Liver (tissue), 9 donors: ENCODE measurements around the gene TPSD1. TPM values are rescaled to one million over a fixed set of nuclear protein-coding genes. Genes with fewer than 3 reads are reported as not detected.
"Not testable (repeated sequence)": the region's sequence is repeated elsewhere in the genome, so short reads cannot be mapped to it uniquely, and the experiment has no call there.

ENCODE experiments used
- DNase-seq: peaks from one replicate; pipeline ENCODE4 v3.0.0-alpha.2; 2017; ENCODE audit warnings: low spot score
- H3K27ac ChIP-seq, 2 donors: one replicate each; pipeline ENCODE4 v1.7.0; 2013; ENCODE audit warnings: inconsistent platforms in 2 of 2, low read length in 2 of 2, control low read depth in 1 of 2, low read depth in 1 of 2, mild to moderate bottlenecking in 1 of 2
- H3K27me3 ChIP-seq, 4 donors: one replicate each; pipeline versions ENCODE4 v1.6.1 to v1.7.0; 2013; ENCODE audit warnings: low read length in 3 of 4, inconsistent platforms in 1 of 4, mild to moderate bottlenecking in 1 of 4, moderate library complexity in 1 of 4; ENCODE audit not compliant: control insufficient read depth in 4 of 4, insufficient read depth in 4 of 4
- H3K36me3 ChIP-seq, 4 donors: one replicate each; pipeline versions ENCODE4 v1.6.1 to v1.7.0; 2013; ENCODE audit warnings: low read length in 3 of 4, mild to moderate bottlenecking in 3 of 4, low read depth in 1 of 4, moderate library complexity in 1 of 4; ENCODE audit not compliant: control insufficient read depth in 4 of 4, insufficient read depth in 3 of 4
- H3K4me1 ChIP-seq, 4 donors: one replicate each; pipeline versions ENCODE4 v1.6.1 to v1.7.0; 2013; ENCODE audit warnings: low read length in 3 of 4, mild to moderate bottlenecking in 3 of 4, moderate library complexity in 1 of 4; ENCODE audit not compliant: control insufficient read depth in 4 of 4, insufficient read depth in 4 of 4
- H3K4me3 ChIP-seq, 3 donors: one replicate each; pipeline versions ENCODE4 v1.6.1 to v1.7.0; 2013; ENCODE audit warnings: low read length in 3 of 3, control low read depth in 1 of 3, low read depth in 1 of 3, mild to moderate bottlenecking in 1 of 3
- H3K9ac ChIP-seq, 2 donors: one replicate each; pipeline ENCODE4 v1.7.0; 2013; ENCODE audit warnings: low read length in 2 of 2, mild to moderate bottlenecking in 2 of 2, moderate library complexity in 2 of 2, control low read depth in 1 of 2, low read depth in 1 of 2
- H3K9me3 ChIP-seq, 4 donors: one replicate each; pipeline versions ENCODE4 v1.6.1 to v1.7.0; 2013; ENCODE audit warnings: low read length in 3 of 4; ENCODE audit not compliant: control insufficient read depth in 4 of 4
- ATF3 ChIP-seq: IDR thresholded peaks from 2 replicates; pipeline ENCODE4 v1.6.1; 2016; ENCODE audit warnings: antibody characterized with exemption
- CTCF ChIP-seq: fragments of 150-350 bp; IDR thresholded peaks from 2 replicates; pipeline ENCODE4 v1.5.1; 2017; ENCODE audit warnings: improper control_type of control experiment, low read depth, low read length; ENCODE audit not compliant: missing input control
- EGR1 ChIP-seq, 2 donors: IDR thresholded peaks; 2 replicates each; pipeline ENCODE4 v1.6.1; 2016 to 2018; ENCODE audit warnings: antibody characterized with exemption in 2 of 2, low read depth in 2 of 2
- FOXA1 ChIP-seq: IDR thresholded peaks from 2 replicates; pipeline ENCODE4 v1.6.1; 2016; ENCODE audit warnings: antibody characterized with exemption
- FOXA2 ChIP-seq: IDR thresholded peaks from 2 replicates; pipeline ENCODE4 v1.6.1; 2016; ENCODE audit warnings: antibody characterized with exemption
- GABPA ChIP-seq, 2 donors: IDR thresholded peaks in 1 of 2; conservative IDR thresholded peaks in 1 of 2; 2 replicates each; pipeline ENCODE4 v1.6.1; 2016; ENCODE audit warnings: antibody characterized with exemption in 2 of 2, mild to moderate bottlenecking in 1 of 2, moderate library complexity in 1 of 2
- HNF4A ChIP-seq, 2 donors: conservative IDR thresholded peaks; 2 replicates each; pipeline ENCODE4 v1.6.1; 2016; ENCODE audit warnings: antibody characterized with exemption in 2 of 2, mild to moderate bottlenecking in 2 of 2
- HNF4G ChIP-seq: IDR thresholded peaks from 2 replicates; pipeline ENCODE4 v1.6.1; 2016; ENCODE audit warnings: antibody characterized with exemption
- JUND ChIP-seq, 2 donors: IDR thresholded peaks; 2 replicates each; pipeline ENCODE4 v1.6.1; 2016; ENCODE audit warnings: antibody characterized with exemption in 2 of 2
- MAX ChIP-seq: IDR thresholded peaks from 2 replicates; pipeline ENCODE4 v1.6.1; 2016; ENCODE audit warnings: antibody characterized with exemption
- NR2F2 ChIP-seq: IDR thresholded peaks from 2 replicates; pipeline ENCODE4 v1.6.1; 2016; ENCODE audit warnings: antibody characterized with exemption
- RAD21 ChIP-seq, 2 donors: IDR thresholded peaks; 2 replicates each; pipeline ENCODE4 v1.6.1; 2016; ENCODE audit warnings: antibody characterized with exemption in 2 of 2, mild to moderate bottlenecking in 2 of 2
- REST ChIP-seq: IDR thresholded peaks from 2 replicates; pipeline ENCODE4 v1.6.1; 2016; ENCODE audit warnings: antibody characterized with exemption, mild to moderate bottlenecking
- RXRA ChIP-seq, 2 donors: IDR thresholded peaks; 2 replicates each; pipeline ENCODE4 v1.6.1; 2017 to 2018; ENCODE audit warnings: antibody characterized with exemption in 2 of 2, mild to moderate bottlenecking in 1 of 2
- SP1 ChIP-seq: IDR thresholded peaks from 2 replicates; pipeline ENCODE4 v1.6.1; 2018; ENCODE audit warnings: antibody characterized with exemption, mild to moderate bottlenecking
- YY1 ChIP-seq: IDR thresholded peaks from 2 replicates; pipeline ENCODE4 v1.6.1; 2016; ENCODE audit warnings: antibody characterized with exemption, mild to moderate bottlenecking
- ZBTB33 ChIP-seq: IDR thresholded peaks from 2 replicates; pipeline ENCODE4 v1.6.1; 2016; ENCODE audit warnings: antibody characterized with exemption
- WGBS: extraction: QIAGEN DNeasy Blood & Tissue Kit; methylation state at CpG from one replicate; pipeline ENCODE4 v1.1.7; 2013; 5-methylcytosine and 5-hydroxymethylcytosine counted together
- polyA plus RNA-seq, 2 donors: library from polyadenylated mRNA; stranded (reverse) in 1 of 2; unstranded in 1 of 2; fragments of 200-250 nt in 1 of 2; fragments of >200 nt in 1 of 2; fragmentation: Nextera tagmentation in 1 of 2; extraction: Ambion mirVana in 1 of 2; gene quantifications; one replicate each; pipeline versions ENCODE4 v1.2.1 to v1.2.3, GENCODE V29; 2013 to 2015
- total RNA-seq, 2 donors: library from RNA; depleted of rRNA; stranded (reverse); fragments of >200 nt; gene quantifications; one replicate each; pipeline ENCODE4 v1.2.3, GENCODE V29; 2014
- donor health status: healthy.
- donor health status: healthy.
- donor health status: healthy.
- donor health status: healthy.
- donor health status: healthy.

TPSD1 gene
- total and polyA plus RNA-seq, 4 donors = 0.28 to 0.40 TPM; not detected in 2

GRCh38 chr16:1245452-1246020 is 10.3 kb upstream of the TPSD1 start:
- no peak for TF ChIP-seq REST
- no peak for TF ChIP-seq CTCF
- TF ChIP-seq SP1 = no peak
- no peak for TF ChIP-seq NR2F2
- TF ChIP-seq ZBTB33 = no peak
- TF ChIP-seq HNF4G = no peak
- TF ChIP-seq HNF4A (conservative IDR thresholded peaks at IDR 0.05) = no peak
- no peak for TF ChIP-seq RXRA (IDR thresholded peaks at IDR 0.05)
- no peak for TF ChIP-seq FOXA1
- no peak for TF ChIP-seq EGR1 (IDR thresholded peaks at IDR 0.05; ENCODE audit: low read depth in 2 of 2)
- TF ChIP-seq RAD21 (IDR thresholded peaks at IDR 0.05) = no peak
- TF ChIP-seq YY1 = no peak
- no peak for TF ChIP-seq GABPA (IDR thresholded peaks at IDR 0.05 in 1 of 2, conservative IDR thresholded peaks at IDR 0.05 in 1 of 2)
- no peak for TF ChIP-seq FOXA2
- TF ChIP-seq JUND (IDR thresholded peaks at IDR 0.05) = no peak
- no peak for TF ChIP-seq MAX
- TF ChIP-seq ATF3 = no peak
- WGBS = 60% methylated on average over 22 of the region's 22 CpGs
- Histone ChIP-seq H3K36me3 (no peaks in the 10 kb centered on the region), H3K4me3 (no peak overlapping the region), H3K27me3 (no peaks in the 10 kb centered on the region), H3K27ac (no peak overlapping the region), H3K9me3 (no peaks in the 10 kb centered on the region), H3K9ac (no peak overlapping the region), H3K4me1 (no peaks in the 10 kb centered on the region)
- no peak for DNase-seq

GRCh38 chr16:1247903-1248537 is 7.8 kb upstream of the TPSD1 start:
- DNase-seq, H3K36me3 ChIP-seq, H3K27ac ChIP-seq, H3K9ac ChIP-seq, H3K4me3 ChIP-seq, H3K9me3 ChIP-seq, H3K27me3 ChIP-seq, H3K4me1 ChIP-seq: not testable (repeated sequence)
- 86% methylated on average over 13 of the region's 14 CpGs for WGBS

GRCh38 chr16:1249031-1249755 is 6.7 kb upstream of the TPSD1 start:
- not testable (repeated sequence) for H3K9me3 ChIP-seq, H3K9ac ChIP-seq, H3K36me3 ChIP-seq, H3K4me3 ChIP-seq, H3K27me3 ChIP-seq, H3K27ac ChIP-seq, H3K4me1 ChIP-seq, DNase-seq
- 77% methylated on average over 6 of the region's 43 CpGs for WGBS
